GM21423 (cell line): ENCODE measurements around the gene PPP2R1A.

Experiments used
- ATAC-seq: cut with Tn5 transposase; IDR thresholded peaks from one replicate; pipeline ENCODE4 v1.9.1; 2021; ENCODE audit warnings: mild to moderate bottlenecking, moderate library complexity; ENCODE audit not compliant: unreplicated experiment

The PPP2R1A gene

DNA sequence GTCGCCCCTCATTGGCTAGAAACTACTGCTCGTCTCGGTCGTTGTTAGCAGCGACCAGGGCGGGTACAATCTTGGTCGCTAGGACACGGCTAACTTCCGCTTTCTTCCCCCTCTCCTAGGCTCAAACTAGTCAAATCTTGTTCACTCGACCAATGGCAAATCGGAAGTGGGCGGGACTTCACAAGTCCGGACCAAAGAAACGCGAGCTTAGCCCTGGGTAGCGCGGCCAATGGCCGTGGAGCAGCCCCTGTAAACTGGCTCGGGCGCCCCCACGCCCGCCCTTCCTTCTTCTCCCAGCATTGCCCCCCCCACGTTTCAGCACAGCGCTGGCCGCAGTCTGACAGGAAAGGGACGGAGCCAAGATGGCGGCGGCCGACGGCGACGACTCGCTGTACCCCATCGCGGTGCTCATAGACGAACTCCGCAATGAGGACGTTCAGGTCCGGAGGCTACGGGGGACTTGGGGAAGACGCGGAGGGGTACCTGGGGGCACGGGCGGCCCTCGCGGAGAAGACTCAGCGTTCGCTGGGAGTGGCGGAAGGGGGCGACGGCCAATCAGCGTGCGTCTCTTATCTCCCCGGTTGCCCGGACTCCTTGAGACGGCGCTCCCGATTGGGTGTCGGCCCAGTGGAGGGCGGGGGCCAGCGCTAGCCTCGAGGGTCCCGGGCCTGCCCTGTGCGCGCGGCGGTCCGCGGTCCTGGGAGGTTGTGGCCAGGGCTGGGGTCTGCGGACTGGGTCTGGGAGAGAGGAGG is at the start of gene PPP2R1A:
Gene PPP2R1A (plus strand): TSS at position 318 of the 752 bp plus-strand sequence. CDS start 45 bp downstream, at position 363.
- peak; percentile 89 for ATAC-seq

DNA sequence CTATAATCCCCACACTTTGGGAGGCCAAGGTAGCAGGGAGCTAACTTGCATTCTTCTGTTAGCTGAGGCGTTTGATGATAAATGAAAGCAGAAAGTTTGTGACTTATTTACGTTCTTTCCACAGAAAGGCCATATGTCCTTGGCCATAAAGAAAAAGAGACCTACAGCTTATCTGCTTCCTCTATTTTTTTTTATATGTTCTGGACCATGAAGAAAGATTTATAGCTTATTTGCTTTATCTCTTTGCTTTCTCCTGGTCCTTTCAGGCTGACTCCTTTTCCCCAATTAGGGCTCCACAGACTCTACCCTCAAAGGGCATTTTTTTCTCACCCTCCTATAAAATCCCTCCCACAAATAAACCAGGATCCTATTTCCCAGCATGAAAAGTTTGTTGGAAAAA is 48.6 kb upstream of the PPP2R1A start:
- no peak for ATAC-seq

DNA sequence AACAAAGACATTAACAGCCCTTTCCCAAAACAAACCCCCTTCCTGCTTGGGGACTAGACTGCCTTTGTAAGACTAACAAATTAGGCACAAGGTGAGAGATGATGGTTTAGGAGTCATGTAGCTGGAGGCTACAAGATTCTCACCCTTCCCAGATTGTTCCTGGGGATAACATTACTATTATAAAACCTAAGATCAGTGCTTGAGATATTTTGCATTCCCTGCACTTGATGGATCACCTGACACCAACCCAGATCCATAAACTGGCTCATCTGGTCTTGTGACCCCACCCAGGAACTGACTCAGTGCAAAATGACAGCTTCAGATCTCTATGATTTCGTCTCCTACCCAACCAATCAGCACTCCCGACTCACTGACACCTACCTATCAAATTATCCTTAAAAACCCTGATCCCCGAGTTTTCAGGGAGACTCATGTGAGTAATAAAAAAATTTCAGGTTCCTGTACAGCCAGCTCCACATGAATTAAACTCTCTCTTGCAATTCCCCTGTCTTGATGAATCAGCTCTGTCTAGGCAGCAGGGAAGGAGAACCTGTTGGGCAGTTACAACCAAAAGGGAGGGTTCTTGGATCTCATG is 47.8 kb upstream of the PPP2R1A start:
- ATAC-seq: no peak

DNA sequence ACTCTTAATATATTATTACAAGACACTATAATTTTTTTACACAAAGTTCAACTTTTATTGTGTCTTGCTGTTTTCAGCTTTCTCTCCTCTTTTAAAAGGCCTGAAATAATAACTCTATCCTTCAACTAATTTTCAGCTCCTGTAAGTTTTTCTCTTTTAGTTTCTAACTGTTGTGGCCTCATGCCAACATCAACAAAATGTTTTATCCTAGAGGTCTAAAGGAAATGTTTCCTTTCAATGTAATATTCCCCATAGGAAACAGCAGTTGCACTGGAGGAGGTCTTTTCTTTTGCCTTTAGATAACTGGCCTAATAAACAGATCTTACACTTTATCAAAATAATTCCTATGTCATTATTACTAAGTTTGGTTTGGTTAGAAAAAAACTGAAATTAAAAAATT is 41.6 kb upstream of the PPP2R1A start:
- no peak for ATAC-seq

DNA sequence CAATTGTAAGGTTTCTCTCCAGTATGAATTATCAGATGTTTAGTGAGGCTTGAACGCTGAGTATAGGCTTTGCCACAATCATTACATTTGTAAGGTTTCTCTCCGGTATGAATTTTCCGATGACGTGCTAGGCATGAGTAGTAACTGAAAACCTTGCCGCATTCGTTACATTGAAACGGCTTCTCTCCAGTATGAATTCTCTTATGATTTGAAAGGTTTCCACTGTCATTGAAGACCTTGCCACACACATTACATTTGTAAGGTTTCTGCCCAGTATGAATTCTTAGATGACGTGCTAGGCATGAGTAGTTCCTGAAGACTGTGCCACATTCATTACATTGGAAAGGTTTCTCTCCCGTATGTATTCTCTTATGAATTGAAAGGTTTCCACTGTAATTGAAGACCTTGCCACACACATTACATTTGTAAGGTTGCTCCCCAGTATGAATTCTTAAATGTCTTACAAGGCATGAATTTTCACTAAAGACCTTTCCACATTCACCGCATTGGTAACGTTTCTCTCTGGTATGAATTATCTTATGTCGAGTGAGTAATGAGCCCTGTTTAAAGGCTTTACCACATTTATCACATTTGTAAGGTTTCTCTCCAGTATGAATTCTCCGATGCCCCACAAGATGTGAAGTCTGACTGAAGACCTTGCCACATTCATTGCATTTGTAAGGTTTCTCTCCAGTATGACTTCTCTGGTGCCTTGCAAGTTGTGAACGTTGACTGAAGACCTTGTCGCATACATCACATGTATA is 34.1 kb upstream of the PPP2R1A start:
- no peak for ATAC-seq

DNA sequence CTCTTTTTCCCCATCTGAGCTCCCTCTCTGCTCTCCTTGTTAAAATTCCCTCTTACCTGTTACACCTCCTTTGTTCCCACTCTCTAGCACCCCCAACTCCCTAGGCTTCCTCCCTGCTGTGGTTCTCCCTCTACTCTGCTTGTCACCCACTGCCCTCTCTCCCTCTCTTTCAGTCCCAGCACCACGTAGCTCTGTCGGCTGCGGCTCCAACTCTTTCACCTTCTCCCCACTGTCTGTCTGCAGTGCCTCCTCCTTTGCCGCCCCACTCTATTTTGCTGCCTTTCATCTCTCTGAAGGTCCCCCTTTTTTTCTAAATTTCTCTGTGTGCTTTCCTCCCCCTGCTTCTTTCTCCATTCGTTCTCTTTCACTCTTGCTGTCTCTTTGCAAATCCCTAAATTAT is 19.5 kb upstream of the PPP2R1A start:
- no peak for ATAC-seq

DNA sequence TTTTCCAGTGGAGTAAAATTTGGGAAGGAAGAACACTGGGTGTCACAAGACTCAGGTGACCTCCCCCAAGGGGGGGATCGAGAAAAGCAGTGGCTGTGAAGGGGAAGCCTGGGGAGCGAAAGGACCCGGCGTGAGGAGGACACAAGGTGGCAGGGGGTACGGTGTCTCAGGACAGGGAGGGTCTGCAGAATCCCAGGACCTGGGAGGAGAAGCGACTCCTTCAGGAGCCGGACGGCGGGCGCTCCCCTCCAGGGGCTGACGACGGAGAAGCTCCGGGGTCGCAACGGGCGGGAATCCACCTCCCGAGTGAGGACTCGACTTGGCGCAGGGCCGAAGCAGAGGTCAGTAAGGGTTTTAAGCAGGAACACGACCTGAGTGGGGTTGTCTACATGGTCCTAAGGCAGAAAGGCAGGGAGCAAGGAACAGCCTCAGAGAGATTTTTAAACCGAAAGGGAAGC is 19.0 kb upstream of the PPP2R1A start:
- ATAC-seq: peak; percentile 30

DNA sequence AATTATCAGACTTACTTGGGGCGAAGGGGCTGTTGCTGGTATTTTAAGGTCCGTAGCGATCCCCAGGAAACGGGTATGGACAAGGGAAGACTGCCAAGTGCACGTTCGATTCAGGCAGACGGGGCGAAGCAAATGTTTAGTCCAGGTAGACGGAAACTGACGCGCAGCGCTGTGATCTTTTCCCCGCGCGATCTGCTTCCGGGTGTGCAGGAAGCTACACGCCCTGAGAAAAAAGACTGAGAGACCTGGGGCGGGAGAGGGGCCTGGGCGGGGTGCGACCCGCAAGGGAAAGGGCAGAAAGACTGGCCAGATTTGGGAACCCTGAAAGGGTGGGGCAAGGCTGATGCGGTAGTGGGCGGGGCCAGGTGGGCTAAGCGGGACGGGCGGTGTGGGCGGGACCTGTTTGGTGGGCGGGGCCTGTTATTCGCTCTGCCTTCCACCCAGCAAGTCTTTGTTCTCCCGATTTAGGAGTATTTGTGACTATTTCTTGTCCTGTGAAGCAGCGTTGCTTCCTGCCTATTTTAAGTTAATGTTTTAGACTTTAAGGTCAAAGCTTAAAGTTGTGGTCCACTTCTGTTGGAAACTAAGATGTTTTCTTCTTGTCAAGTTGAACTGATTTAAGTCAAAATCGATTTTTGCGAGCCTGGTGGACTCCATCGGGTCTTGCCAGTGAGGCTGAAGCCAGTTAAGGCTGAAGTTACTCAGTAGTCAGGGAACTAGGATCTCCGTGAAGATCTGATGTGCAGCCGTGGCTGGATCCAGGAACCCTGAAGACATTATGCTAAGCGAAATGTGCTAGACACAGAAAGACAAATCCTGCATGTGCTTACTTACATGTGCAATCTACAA is 18.3 kb upstream of the PPP2R1A start, which contains the start of gene ZNF836:
Gene ZNF836 (minus strand): TSS at position 301 of the 849 bp plus-strand sequence. CDS start 3,549 bp downstream, outside the sequence.
- peak; percentile 75 for ATAC-seq

DNA sequence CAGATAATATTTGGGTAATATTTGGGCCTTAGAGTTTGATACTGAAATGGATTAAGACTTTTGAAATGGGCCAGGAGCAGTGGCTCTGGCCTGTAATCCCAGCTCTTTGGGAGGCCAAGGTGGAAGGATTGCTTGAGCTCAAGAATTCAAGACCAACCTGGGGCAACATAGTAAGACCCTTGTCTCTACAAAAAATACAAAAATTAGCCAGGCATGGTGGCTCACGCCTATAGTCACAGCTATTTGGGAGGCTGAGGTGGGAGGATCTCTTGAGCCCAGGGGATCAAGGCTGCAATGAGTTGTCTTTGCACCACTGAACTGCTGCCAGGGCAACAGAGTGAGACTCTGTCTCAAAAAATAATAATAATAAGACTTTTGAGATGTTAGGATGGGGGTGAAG is 17.5 kb upstream of the PPP2R1A start:
- ATAC-seq: no peak

DNA sequence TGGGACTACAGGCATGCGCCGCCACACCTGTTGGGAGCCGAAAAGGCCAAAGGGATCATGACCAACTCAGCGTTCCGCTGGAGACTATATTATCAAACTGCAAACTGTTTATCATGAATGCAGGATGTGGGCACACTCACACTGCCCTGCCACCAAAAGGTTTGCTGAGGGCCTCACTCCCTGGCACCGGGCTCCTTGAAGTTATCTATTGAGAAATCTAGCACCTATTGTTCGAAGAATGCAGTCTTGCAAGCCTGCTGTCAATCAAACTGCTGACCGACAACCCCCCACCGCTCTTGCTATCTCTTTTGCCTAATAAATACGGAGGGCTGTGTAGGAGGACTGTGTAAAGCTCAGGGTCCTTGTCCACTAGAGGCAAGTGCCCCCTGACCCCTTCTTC is 13.3 kb upstream of the PPP2R1A start:
- no peak for ATAC-seq

DNA sequence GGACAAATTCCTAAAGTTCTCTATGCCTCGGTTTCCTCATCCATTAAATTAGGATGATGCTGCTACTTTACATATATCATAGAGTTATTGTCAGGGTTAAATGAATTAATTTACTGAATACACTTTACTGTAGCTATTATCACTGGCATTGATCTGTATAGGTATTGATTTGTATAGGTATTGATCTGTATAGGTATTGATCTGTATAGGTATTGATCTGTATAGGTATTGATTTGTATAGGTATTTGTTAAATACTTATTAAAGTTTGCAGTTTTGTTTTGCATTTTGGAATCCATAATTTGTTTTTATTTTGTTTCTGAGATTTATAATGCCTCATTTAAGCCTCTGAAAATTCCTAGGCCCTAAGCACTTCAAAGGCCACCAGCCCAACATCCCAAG is 2.4 kb upstream of the PPP2R1A start:
- ATAC-seq: no peak

DNA sequence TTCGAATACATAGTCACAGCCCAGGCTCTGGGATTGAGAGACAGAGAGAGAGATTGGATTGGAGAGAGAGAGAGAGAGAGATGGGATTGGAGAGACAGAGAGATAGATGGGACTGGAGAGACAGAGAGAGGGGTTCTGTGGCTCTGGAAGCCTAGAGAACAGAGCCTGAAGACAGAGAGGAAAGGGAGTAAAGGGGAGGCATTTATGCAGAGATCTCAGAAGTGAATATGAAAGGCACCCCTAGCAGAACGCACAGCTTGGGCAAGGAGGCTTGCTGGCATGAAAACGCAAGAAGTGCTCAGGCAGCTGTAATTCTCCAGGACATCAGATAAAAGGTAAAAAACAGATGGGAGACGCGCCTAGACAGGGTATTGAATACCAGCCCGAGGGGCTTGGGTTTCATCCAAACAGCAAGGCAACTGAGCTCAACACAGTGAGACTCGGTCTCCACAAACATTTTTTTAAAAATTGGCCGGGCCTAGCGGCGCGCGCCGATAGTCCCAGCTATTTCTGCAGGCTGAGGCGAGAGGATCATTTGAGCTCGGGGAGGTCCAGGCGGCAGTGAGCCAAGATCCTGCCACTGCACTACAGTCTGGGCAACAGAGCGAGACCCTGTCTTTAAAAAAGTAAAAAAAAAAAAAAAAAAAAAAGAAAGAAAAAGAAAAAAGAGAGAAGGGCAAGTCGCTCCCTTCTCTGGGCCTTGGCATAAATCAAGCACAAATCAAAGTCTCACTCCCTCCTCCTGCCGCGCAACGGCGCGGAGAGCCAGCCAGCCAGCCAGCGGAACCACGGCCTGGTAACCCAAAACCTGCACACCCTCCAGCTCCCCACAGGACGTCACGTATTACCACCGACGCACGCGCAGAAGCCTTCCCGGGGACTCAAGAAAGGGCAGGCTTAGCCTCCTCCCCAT is 774 bp upstream of the PPP2R1A start:
- ATAC-seq: peak; percentile 4

DNA sequence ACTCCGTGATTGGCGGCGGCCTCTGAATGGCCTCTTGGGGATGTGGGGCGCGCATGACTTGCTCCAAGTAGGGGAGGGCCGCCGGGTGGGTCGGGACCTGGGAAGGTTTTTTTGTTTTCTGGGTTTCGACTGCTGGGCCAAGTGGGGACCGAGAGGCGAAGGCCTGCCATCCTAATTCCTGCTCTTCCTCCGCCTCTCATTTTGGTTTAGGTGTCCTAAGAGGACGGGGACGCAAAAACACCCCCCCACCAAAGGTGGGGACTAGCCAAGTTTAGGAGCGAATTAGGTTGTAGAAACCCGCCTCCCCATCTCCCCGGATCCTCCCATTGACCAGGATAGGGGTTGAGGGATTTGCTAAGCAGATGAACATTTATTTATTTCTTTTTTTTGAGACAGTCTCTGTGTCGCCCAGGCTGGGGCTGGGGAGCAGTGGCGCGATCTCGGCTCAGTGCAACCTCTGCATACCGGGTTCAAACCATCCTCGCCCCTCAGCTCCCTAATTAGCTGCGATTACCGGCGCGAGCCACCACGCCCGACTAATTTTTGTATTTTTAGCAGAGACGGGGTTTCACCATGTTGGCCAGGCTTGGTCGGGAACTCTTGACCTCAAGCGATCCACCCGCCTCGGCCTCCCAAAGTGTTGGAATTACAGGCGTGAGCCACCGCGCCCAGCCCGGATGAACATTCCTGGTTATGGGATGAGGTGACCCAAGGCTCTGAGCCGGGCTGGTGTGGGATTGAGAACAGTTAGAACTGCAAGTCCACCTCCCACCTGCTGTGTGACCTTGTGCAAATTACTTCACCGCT is 838 bp downstream of the PPP2R1A start:
- no peak for ATAC-seq

DNA sequence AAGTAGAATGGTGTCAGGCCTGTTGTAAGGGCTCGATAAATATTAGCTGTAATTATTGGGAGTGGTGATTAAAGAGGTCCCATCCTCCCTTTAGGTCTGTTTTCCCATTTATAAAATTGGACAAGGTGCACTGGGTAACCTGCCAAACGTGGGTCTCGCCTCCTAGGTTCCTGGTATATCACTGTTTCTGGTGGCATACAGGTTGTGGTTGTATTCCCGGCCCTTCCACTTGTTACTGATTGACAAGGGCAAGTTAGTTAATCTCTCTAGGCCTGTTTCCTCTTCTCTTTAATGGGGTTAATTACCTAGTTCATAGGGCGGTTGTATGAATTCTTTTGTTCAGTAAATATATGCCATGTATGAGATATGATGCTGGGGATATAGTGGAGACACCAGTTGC is 1.5 kb downstream of the PPP2R1A start:
- no peak for ATAC-seq

DNA sequence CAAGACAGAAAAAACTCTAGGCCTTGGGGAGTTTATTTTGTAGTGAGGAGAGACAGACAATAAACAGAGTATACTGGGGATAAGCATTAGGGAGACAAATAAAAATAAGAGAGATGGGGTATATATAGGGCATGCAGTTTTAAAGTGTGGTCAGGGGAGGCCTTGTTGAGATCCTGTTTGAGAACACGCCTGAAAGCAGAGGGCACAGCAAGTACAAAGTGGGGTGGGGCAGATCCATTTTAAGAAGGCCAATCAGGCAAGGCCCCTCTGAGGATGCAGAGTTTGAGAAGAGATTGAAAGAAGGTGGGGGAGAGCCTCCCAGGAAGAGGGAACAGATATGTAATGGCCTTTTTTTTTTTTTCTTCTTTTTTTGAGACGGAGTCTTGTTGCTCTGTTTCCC is 2.1 kb downstream of the PPP2R1A start:
- ATAC-seq: no peak

DNA sequence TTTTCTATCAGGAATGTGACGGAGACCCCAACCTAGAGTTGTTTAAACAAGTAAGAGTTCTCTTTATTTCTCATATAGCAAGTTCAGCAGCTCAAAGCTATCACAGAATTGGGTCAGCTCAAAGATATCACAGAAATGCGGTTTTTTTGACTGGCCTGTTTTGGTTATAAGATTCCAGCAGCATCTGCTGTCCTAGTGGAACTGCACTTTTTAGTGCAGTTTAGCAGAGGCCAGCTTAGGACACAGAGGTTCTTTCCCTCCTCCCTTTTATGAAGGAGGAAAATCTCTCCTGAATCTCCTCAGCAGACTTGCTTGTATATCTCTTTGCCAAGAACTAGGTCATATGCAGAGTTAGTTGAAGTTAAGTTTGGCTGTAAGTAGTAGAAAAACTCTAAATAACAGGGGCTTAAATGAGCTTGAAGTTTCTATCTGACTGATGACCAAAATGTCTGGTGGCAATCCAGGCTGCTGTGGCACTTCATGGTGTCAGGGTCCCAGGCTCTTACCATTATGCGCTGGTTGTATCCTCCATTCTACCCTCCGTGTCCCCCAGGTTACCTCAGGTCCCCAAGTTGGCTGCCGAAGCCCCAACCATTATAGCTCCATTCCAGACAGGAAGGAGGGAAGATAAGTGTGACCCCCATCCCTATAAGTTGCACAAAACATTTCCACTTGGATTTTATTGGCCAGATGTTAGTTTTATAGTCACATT is 6.6 kb downstream of the PPP2R1A start:
- ATAC-seq: no peak

DNA sequence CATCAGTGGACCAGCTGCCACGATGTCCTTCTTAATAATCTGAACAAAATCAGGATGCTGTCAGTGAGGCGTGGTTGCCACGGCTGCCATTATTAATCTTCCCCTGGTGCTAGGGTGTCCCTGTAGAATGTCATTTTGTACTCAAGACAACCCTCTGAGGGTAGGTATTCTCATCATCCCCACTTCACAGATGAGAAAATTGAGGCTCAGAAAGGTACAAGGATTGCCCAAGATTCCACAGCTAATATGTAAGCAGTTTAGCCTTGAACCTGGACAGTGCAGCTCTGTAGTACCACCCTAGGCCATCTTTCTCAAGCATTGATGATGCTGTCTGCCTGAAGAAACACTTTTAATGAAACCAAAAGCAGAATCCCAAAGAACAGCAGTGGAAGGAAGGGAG is 8.1 kb downstream of the PPP2R1A start:
- no peak for ATAC-seq

DNA sequence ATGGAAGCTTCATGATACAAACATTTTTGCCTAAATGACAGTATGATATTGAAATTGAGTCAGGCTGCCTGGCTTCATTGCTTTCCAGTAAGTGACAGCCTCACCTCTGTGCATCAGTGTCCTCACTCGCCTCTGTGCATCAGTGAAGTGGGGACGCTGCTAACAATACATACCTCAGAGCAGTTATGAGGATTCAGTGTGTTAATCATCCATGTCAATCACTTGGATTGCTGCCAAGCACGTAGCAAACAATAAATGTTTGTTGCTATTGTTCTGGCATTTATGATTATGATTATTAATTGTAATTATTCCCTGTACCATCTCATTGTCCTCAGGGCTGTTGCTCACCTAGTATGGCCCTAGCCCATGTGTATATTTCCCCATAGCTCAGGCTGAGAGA is 8.8 kb downstream of the PPP2R1A start:
- no peak for ATAC-seq
